Activated CD4-positive, alpha-beta T cell treated with anti-CD3 and anti-CD28 coated beads, Interleukin-10, Interleukin-2, amounts not matched to agents 100 ng/mL and 50 ng/mL, durations not matched to agents 16 hours and 8 hours (primary cell): Measurements from ENCODE around the gene PIK3R5.

Source experiments
- DNase-seq: peaks from one replicate; pipeline ENCODE4 v3.0.0-alpha.2; 2020

The PIK3R5 gene

DNA sequence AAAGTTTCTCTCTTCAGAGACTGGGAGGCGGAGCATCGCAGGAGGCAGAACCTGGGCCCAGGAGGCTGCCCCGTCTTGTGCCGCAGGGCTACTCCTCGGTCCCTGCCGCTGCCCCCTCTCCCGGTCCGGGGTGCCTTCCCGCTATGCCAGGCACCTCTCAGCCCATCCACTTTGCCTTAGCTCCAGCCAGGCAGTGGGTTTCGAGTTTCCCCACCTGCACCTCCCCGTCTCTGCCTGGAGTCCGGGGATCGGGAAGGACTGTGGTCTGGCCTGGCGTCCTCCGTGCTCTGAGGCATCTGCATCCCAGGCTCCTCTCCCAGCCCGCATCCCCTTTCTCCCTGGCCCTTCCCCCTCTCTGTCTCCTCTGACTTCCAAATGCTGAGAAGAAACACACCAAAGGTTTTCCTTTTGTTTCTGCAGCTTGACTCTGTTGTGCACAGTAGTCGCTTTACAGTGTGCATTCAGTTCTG is 71.3 kb downstream of the PIK3R5 start:
- no peak for DNase-seq

GRCh38 chr17:8893621-8894201 is 71.8 kb downstream of the PIK3R5 start:
- no peak for DNase-seq

- no peak for DNase-seq
These were observed 72.4 kb downstream of the PIK3R5 start for GRCh38 chr17:8893059-8893458.

DNA sequence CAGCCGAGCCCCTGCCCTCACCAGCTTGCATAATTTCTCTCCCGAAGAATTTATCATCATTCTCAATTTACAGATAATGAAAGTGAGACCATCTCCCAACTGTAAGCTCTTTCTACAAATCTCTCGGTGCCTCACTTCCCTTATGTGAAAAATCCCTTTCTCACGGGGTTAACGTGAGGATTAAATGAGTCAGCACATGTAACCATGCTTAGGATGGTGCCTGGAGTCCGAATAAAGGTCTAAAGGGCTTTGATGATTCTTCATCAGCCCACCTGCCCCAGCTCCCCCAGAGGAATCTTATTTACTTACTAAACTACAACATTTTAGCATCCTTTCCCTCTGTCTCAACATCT is 73.2 kb downstream of the PIK3R5 start:
- DNase-seq: peak; percentile 81

GRCh38 chr17:8890671-8891070 is 74.8 kb downstream of the PIK3R5 start:
- no peak for DNase-seq

DNA sequence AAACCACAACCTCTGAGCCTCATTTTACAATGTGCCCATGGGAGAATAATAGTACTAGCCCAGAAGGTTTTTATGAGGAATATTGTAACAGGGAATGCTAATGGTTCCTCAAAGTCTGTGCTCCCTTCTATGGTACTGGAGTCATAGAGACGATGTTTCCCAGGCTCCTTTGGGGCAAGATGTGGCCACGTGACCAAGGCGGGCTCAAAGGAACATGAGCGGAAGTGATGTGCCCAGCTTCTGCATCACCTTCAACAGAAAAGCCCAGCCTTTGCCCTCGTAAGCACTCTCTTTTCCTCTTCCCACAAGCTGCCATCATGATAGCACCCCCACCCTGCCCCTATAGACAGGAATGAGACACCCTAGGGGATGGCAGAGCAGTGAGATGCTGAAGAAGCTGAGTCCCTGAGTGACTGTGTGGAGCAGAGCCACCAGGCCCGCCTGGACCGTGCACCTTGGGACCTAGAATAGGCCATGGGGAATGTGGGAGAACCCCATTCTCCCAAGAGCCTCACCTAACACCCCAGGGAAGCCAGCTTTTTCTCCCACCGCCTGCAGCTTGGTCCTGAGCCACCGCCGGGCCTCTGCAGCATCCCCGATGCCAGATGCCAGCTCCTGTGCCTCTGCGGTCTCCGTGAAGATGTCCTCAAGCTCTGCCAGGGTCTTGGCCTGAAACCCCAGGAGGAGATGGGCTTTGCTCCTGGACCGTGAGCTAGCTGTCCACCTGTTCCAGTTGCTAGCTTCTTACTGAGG is 75.9 kb downstream of the PIK3R5 start:
- DNase-seq: no peak

GRCh38 chr17:8888704-8889302 is 76.7 kb downstream of the PIK3R5 start:
- DNase-seq: no peak

DNA sequence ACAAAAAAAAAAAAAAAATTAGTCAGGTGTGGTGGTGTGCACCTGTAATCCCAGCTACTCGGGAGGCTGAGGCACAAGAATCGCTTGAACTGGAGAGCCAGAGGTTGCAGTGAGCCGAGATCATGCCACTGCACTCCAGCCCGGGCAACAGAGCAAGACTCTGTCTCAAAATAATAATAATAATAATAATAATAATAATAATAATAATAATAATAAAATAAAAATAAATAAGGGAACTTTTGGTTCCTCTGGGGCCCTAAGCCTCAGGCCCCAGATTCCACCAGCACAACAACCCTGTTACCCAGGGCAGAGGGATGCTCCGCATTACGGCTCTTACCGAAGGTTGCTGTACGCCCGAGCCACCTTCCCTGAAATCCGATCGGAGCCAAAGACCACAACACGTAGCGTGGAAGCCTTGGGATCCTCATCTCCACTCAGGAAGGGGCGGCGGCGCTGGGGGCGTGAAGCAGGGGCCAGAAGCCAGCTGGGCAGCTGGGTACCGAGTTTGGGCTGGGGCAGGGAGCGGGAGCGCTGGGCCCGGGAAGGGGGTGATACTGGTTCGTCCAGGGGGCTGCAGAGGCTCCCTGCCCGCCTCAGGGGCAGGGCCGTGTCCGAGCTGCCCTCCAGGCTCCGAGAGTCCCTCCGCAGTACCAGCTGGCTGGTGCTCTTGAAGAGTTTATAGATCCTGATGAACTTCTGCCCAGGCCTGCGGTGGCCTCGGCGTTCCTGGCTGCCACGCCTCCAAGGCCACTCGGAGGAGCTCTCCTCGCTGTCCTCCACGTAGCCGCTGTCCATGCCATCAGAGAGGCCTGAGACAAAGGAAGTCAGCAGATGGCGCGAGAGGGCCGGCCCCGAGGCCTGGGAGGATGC is 77.4 kb downstream of the PIK3R5 start:
- DNase-seq: no peak

DNA sequence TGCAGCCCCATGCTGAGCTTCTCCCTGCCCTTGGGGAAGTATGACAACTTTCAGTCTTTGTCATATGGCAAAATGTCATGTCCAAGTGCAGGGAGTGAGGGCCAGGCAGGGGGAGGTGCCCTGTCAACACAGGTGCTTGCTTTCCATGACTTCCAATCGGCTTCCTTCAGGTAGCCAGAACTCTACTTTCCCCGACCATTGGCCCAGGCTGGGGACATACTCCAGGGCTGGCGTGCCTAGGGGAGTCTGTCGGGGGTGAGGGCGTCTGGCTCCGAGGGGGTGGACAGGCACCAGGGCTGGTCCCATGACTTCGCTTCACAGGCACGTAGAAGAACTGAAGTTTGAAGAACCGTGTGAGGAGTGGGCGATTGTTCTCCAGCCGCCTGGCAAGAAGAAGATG is 78.2 kb downstream of the PIK3R5 start:
- no peak for DNase-seq

DNA sequence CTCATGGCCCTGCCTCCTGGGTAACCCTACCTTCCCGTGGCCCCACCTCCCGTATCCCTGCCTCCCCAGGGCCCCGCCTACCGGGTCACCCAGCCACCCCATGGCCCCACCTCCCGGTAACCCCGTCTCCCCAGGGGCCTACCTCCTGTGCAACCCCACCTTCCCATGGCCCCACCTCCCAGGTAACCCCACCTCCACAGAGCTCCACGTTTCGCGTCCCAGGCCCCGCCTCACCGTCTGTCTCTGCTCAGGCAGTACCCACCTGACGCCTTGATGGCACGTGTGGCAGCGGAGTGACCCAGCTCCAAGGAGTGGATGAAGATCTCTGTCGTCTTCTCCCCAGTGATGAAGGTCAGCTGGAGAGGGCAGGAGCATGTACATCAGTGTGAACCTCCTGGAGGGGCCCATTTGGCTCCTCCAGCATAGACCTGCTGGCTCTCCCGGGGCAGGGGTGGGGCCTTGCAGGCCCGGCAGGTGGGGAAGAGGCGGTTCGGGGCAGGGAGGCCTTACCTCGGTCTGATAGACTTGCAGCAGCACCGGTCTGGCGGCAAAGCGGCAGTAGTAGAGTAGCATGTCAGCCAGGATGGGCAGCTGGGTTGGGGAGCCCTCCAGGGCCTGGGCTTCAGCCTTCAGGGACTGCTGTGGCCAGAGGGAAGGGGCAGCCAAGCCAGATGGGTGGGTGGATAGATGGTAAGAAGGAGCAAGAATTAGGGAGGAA is 79.4 kb downstream of the PIK3R5 start:
- DNase-seq: no peak

- peak; percentile 53 for DNase-seq
These were observed 80.1 kb downstream of the PIK3R5 start for GRCh38 chr17:8885163-8885966.

- no peak for DNase-seq
These were observed 81.0 kb downstream of the PIK3R5 start for GRCh38 chr17:8884336-8884990.

- no peak for DNase-seq
These were observed 82.2 kb downstream of the PIK3R5 start for GRCh38 chr17:8883353-8883752.

DNA sequence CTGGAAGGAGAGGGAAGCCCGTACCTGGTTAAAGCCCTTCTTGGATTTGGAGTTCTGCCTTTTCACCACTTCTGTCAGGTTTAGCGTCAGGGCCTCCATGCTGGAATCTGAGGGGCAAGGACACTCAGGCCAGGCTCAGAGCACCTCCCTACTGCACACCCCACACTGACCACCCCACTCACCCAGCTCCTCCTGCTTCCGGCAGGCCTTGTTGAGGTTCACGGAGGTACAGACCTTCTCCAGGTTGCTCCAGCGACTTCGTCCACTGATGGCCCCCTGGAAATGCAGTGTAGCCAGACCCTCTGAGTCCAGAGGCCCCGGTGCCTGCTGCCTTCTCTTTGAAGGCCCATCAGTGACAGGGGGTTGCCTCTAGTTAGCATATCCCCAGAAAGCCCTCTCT is 83.9 kb downstream of the PIK3R5 start:
- no peak for DNase-seq

DNA sequence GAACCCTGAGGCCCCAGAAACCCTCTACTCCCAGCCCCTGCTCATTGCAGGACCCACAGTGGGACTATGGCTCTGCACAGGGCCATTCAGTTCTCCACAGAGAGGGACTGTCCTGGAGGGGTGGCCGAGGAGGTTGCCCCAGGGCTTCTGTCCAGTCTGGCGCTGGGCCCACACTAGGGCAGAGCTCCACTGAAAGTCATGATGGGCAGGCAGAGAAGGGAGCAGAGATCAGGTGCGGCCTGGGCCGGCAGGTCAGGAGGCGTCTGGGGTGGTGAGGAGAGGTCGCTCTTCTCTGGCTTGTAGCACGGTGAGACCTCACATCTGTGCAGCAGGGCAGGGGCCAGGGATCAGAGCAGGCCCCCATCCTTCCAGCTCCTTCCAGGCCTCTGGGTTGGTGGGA is 85.0 kb downstream of the PIK3R5 start:
- no peak for DNase-seq

DNA sequence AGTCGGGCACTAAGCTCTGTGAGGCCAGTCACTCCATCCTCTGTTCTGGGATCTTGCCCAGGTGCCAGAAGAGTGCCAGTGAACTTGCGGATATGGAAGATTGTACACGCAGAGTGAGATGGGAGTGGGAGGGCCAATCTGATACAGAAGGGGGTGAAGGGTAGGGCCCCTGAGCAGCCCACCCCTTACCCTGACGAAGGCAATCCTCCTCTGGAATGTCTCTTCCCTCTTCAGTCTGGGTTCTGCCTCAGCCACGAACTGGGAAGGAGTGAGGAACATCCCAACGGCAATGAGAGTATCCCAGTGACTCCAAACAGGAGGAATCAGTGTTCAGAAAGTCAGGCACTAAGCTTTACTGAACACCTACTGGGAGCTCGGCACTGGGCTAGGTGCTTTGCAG is 86.1 kb downstream of the PIK3R5 start:
- no peak for DNase-seq

DNA sequence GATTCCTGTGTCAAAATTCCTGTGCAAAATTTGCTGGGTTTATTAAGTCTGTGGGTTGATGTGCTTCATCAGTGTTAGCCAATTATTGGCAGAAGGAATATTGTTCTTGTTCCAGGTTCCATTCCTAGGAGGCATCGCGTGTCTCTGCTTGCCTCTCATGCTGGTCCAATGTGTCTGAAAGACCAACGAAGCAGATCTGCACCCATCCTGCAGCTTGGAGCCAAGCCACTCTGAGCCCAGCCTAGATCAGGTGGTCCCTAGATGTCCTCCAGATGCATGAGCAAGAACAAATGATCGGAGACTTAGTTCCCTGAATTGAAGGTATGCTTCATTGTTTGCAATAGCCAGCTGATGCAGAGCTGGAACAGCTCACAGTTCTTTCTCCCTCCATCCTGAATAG is 87.5 kb downstream of the PIK3R5 start:
- DNase-seq: no peak

DNA sequence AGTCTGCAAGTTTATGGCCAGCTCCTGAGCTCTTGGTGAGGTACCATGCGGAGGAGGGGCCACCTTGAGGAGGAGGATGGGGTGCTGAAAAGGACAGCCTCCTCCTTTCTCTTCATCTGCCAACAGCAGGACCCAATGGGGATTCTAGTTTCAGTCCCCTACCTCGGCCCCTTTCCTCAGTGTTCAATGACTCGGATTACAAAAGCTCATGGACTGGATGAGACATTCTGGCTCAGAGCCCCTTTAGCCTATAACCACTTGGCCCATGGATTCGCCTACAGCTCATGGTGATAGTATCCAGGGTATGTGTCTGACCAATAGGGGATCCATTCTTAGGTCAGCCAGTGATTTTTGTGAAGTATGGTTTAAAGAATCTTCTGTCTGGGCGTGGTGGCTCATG is 89.5 kb downstream of the PIK3R5 start:
- DNase-seq: no peak

- no peak for DNase-seq
These were observed 90.1 kb downstream of the PIK3R5 start for GRCh38 chr17:8875436-8875835.

- no peak for DNase-seq
These were observed 91.4 kb downstream of the PIK3R5 start for GRCh38 chr17:8873801-8874715.
